Superior temporal gyrus (tissue), 1 donor: ENCODE data around the gene FARS2.
"Not testable (repeated sequence)": the region's sequence is repeated elsewhere in the genome, so short reads cannot be mapped to it uniquely, and the experiment has no call there.

Source experiments
- DNase-seq: peaks from one replicate; pipeline ENCODE4 v3.0.0-alpha.2; 2016; ENCODE audit errors: extremely low spot score

Gene FARS2

GRCh38 chr6:5684320-5685053 lies 423.2 kb downstream of the FARS2 start:
- no peak for DNase-seq

GRCh38 chr6:5693225-5694145 lies 432.2 kb downstream of the FARS2 start:
- DNase-seq = no peak

- DNase-seq = no peak
Measured at GRCh38 chr6:5695260-5696245, 434.2 kb downstream of the FARS2 start.

- no peak for DNase-seq
Measured at GRCh38 chr6:5697508-5697907, 436.2 kb downstream of the FARS2 start.

GRCh38 chr6:5698318-5698717 lies 437.0 kb downstream of the FARS2 start:
- no peak for DNase-seq

- not testable (repeated sequence) for DNase-seq
Measured at GRCh38 chr6:5699064-5699463, 437.8 kb downstream of the FARS2 start.

- no peak for DNase-seq
Measured at GRCh38 chr6:5701174-5701573, 439.9 kb downstream of the FARS2 start.

- no peak for DNase-seq
Measured at GRCh38 chr6:5704708-5705107, 443.4 kb downstream of the FARS2 start.

GRCh38 chr6:5705252-5705651 lies 443.9 kb downstream of the FARS2 start:
- no peak for DNase-seq

GRCh38 chr6:5706124-5707033 lies 445.1 kb downstream of the FARS2 start:
- no peak for DNase-seq

- no peak for DNase-seq
Measured at GRCh38 chr6:5707281-5708045, 446.1 kb downstream of the FARS2 start.

- no peak for DNase-seq
Measured at GRCh38 chr6:5710516-5710915, 449.2 kb downstream of the FARS2 start.

- no peak for DNase-seq
Measured at GRCh38 chr6:5710936-5711335, 449.6 kb downstream of the FARS2 start.

GRCh38 chr6:5712349-5713215 lies 451.3 kb downstream of the FARS2 start:
- no peak for DNase-seq

GRCh38 chr6:5713519-5713918 lies 452.2 kb downstream of the FARS2 start:
- no peak for DNase-seq

GRCh38 chr6:5718231-5718947 lies 457.1 kb downstream of the FARS2 start:
- DNase-seq = no peak

- no peak for DNase-seq
Measured at GRCh38 chr6:5723841-5724691, 462.8 kb downstream of the FARS2 start.
